A172 (cell line): ENCODE results near the gene PTPN9. TPM values are rescaled to one million over a fixed set of nuclear protein-coding genes. Genes with fewer than 3 reads are reported as not detected.
"Not testable (repeated sequence)": the region's sequence is repeated elsewhere in the genome, so short reads cannot be mapped to it uniquely, and the experiment has no call there.

Source experiments
- DNase-seq: peaks from one replicate; pipeline ENCODE4 v3.0.0-alpha.2; 2015; ENCODE audit warnings: low spot score
- total RNA-seq: library from RNA; depleted of rRNA; stranded (reverse); fragments of >200 nt; shearing (Covaris generic); gene quantifications from 2 replicates; pipeline ENCODE4 v1.2.3, GENCODE V29; 2014

The PTPN9 gene
- total RNA-seq, 1 experiment from 2014 or later, result 19.2 TPM

GRCh38 chr15:75532413-75533250 lies 46.5 kb downstream of the PTPN9 start:
- DNase-seq, result peak; percentile 55

- no peak for DNase-seq
Observed at GRCh38 chr15:75531041-75531450, 48.1 kb downstream of the PTPN9 start.

GRCh38 chr15:75530169-75530568 lies 48.9 kb downstream of the PTPN9 start:
- DNase-seq, result no peak

- DNase-seq, result not testable (repeated sequence)
Observed at GRCh38 chr15:75525756-75526155, 53.4 kb downstream of the PTPN9 start.

- no peak for DNase-seq
Observed at GRCh38 chr15:75523011-75523410, 56.1 kb downstream of the PTPN9 start.

- no peak for DNase-seq
Observed at GRCh38 chr15:75517233-75517632, 61.9 kb downstream of the PTPN9 start.

GRCh38 chr15:75508840-75509532 lies 70.1 kb downstream of the PTPN9 start:
- peak; percentile 30 for DNase-seq

GRCh38 chr15:75502360-75502759 lies 76.8 kb downstream of the PTPN9 start:
- no peak for DNase-seq

- DNase-seq, result no peak
Observed at GRCh38 chr15:75493732-75494131, 85.4 kb downstream of the PTPN9 start.

- no peak for DNase-seq
Observed at GRCh38 chr15:75483961-75484360, 95.2 kb downstream of the PTPN9 start.

GRCh38 chr15:75483556-75483955 lies 95.6 kb downstream of the PTPN9 start:
- not testable (repeated sequence) for DNase-seq

GRCh38 chr15:75483106-75483505 lies 96.0 kb downstream of the PTPN9 start:
- DNase-seq, result no peak

GRCh38 chr15:75480463-75480862 lies 98.7 kb downstream of the PTPN9 start:
- not testable (repeated sequence) for DNase-seq

GRCh38 chr15:75479670-75480069 lies 99.4 kb downstream of the PTPN9 start:
- no peak for DNase-seq

- DNase-seq, result not testable (repeated sequence)
Observed at GRCh38 chr15:75477094-75477493, 102.0 kb downstream of the PTPN9 start.

GRCh38 chr15:75468913-75469598 lies 110.1 kb downstream of the PTPN9 start:
- DNase-seq, result no peak

GRCh38 chr15:75460646-75461045 lies 118.5 kb downstream of the PTPN9 start:
- DNase-seq, result no peak

GRCh38 chr15:75459581-75459980 lies 119.5 kb downstream of the PTPN9 start:
- no peak for DNase-seq

GRCh38 chr15:75456710-75457109 lies 122.4 kb downstream of the PTPN9 start:
- no peak for DNase-seq

- peak; percentile 46 for DNase-seq
Observed at GRCh38 chr15:75455982-75456531, 123.1 kb downstream of the PTPN9 start.

GRCh38 chr15:75455424-75455981 lies 123.6 kb downstream of the PTPN9 start:
- peak; percentile 66 for DNase-seq
